HEK293 (cell line): ENCODE data around the gene CCDC24.

Experiments
- BCL11B ChIP-seq: fragments of 450-650 bp; formaldehyde crosslinking; IDR thresholded peaks from 2 replicates; pipeline ENCODE4 v1.5.1; 2016; ENCODE audit warnings: low read depth, missing biosample characterization, missing genetic modification characterization
- ELK4 ChIP-seq: IDR thresholded peaks from 2 replicates; pipeline ENCODE4 v1.6.1; 2011; ENCODE audit warnings: mild to moderate bottlenecking, low read depth, low read length, borderline replicate concordance
- SCRT2 ChIP-seq: fragments of 450-650 bp; formaldehyde crosslinking; IDR thresholded peaks from 2 replicates; pipeline ENCODE4 v1.5.1; 2016; ENCODE audit warnings: missing biosample characterization, missing genetic modification characterization
- SP3 ChIP-seq: fragments of 450-650 bp; formaldehyde crosslinking; IDR thresholded peaks from 2 replicates; pipeline ENCODE4 v1.5.1; 2016; ENCODE audit warnings: missing biosample characterization, missing genetic modification characterization
- TRIM28 ChIP-seq: IDR thresholded peaks from 2 replicates; pipeline ENCODE4 v1.6.1; 2011; ENCODE audit warnings: low read length, control low read depth, borderline replicate concordance
- ZBTB48 ChIP-seq: fragments of 450-650 bp; formaldehyde crosslinking; IDR thresholded peaks from 2 replicates; pipeline ENCODE4 v1.5.1; 2016; ENCODE audit warnings: missing biosample characterization, missing genetic modification characterization
- ZBTB8A ChIP-seq: fragments of 450-650 bp; formaldehyde crosslinking; IDR thresholded peaks from 2 replicates; pipeline ENCODE4 v1.5.1; 2016; ENCODE audit warnings: missing biosample characterization, missing genetic modification characterization
- ZIC2 ChIP-seq: fragments of 450-650 bp; formaldehyde crosslinking; IDR thresholded peaks from 2 replicates; pipeline ENCODE4 v1.5.1; 2016; ENCODE audit warnings: missing biosample characterization, missing genetic modification characterization
- ZNF146 ChIP-seq: fragments of 450-650 bp; formaldehyde crosslinking; IDR thresholded peaks from 2 replicates; pipeline ENCODE4 v1.5.1; 2016; ENCODE audit warnings: missing biosample characterization, missing genetic modification characterization
- ZNF148 ChIP-seq: fragments of 450-650 bp; formaldehyde crosslinking; IDR thresholded peaks from 2 replicates; pipeline ENCODE4 v1.5.0; 2017; ENCODE audit warnings: missing biosample characterization, missing genetic modification characterization, borderline replicate concordance
- ZNF169 ChIP-seq: fragments of 450-650 bp; formaldehyde crosslinking; IDR thresholded peaks from 2 replicates; pipeline ENCODE4 v1.5.1; 2016; ENCODE audit warnings: missing biosample characterization, missing genetic modification characterization
- ZNF174 ChIP-seq: fragments of 450-650 bp; formaldehyde crosslinking; IDR thresholded peaks from 2 replicates; pipeline ENCODE4 v1.5.0; 2017; ENCODE audit warnings: missing biosample characterization, mild to moderate bottlenecking, missing genetic modification characterization
- ZNF37A ChIP-seq: fragments of 450-650 bp; IDR thresholded peaks from 2 replicates; pipeline ENCODE4 v1.5.1; 2018; ENCODE audit warnings: missing biosample characterization, missing genetic modification characterization
- ZNF394 ChIP-seq: fragments of 450-650 bp; formaldehyde crosslinking; IDR thresholded peaks from 2 replicates; pipeline ENCODE4 v1.5.1; 2016; ENCODE audit warnings: missing biosample characterization, missing genetic modification characterization, mild to moderate bottlenecking, moderate library complexity, borderline replicate concordance
- ZNF398 ChIP-seq: fragments of 450-650 bp; formaldehyde crosslinking; IDR thresholded peaks from 2 replicates; pipeline ENCODE4 v1.5.1; 2017; ENCODE audit warnings: missing biosample characterization, missing genetic modification characterization
- ZNF423 ChIP-seq: fragments of 450-650 bp; formaldehyde crosslinking; IDR thresholded peaks from 2 replicates; pipeline ENCODE4 v1.5.1; 2016; ENCODE audit warnings: missing biosample characterization, missing genetic modification characterization
- ZNF501 ChIP-seq: fragments of 450-650 bp; formaldehyde crosslinking; IDR thresholded peaks from 2 replicates; pipeline ENCODE4 v1.5.1; 2016; ENCODE audit warnings: missing biosample characterization, missing genetic modification characterization
- ZNF521 ChIP-seq: fragments of 450-650 bp; formaldehyde crosslinking; IDR thresholded peaks from 2 replicates; pipeline ENCODE4 v1.5.1; 2017; ENCODE audit warnings: missing biosample characterization, mild to moderate bottlenecking, missing genetic modification characterization
- ZNF600 ChIP-seq: fragments of 450-650 bp; formaldehyde crosslinking; IDR thresholded peaks from 2 replicates; pipeline ENCODE4 v1.5.1; 2016; ENCODE audit warnings: missing biosample characterization, missing genetic modification characterization
- ZNF624 ChIP-seq: fragments of 450-650 bp; formaldehyde crosslinking; IDR thresholded peaks from 2 replicates; pipeline ENCODE4 v1.5.1; 2017; ENCODE audit warnings: missing biosample characterization, missing genetic modification characterization
- ZNF692 ChIP-seq: fragments of 450-650 bp; formaldehyde crosslinking; IDR thresholded peaks from 2 replicates; pipeline ENCODE4 v1.5.1; 2016; ENCODE audit warnings: missing biosample characterization, missing genetic modification characterization
- ZXDB ChIP-seq: fragments of 450-650 bp; formaldehyde crosslinking; IDR thresholded peaks from 2 replicates; pipeline ENCODE4 v1.5.1; 2016; ENCODE audit warnings: missing biosample characterization, missing genetic modification characterization
- TF ChIP-seq, protein P1 (sequence below): fragments of 450-650 bp; formaldehyde crosslinking; IDR thresholded peaks from 2 replicates; pipeline ENCODE4 v1.5.1; 2017; ENCODE audit warnings: missing biosample characterization, missing genetic modification characterization
- TF ChIP-seq, protein P2 (sequence below): sonication (generic); formaldehyde crosslinking; IDR thresholded peaks from 2 replicates; pipeline ENCODE4 v1.8.1; 2022; ENCODE audit warnings: mild to moderate bottlenecking, moderate library complexity, missing genetic modification reagents
- TF ChIP-seq, protein P3 (sequence below): fragments of 450-650 bp; formaldehyde crosslinking; IDR thresholded peaks from 2 replicates; pipeline ENCODE4 v1.5.1; 2016; ENCODE audit warnings: missing biosample characterization, missing genetic modification characterization

The CCDC24 gene

GRCh38 chr1:43946236-43947060 is 45.0 kb upstream of the CCDC24 start, which contains the start of gene IPO13 (continued):
- TF ChIP-seq, protein P1, sequence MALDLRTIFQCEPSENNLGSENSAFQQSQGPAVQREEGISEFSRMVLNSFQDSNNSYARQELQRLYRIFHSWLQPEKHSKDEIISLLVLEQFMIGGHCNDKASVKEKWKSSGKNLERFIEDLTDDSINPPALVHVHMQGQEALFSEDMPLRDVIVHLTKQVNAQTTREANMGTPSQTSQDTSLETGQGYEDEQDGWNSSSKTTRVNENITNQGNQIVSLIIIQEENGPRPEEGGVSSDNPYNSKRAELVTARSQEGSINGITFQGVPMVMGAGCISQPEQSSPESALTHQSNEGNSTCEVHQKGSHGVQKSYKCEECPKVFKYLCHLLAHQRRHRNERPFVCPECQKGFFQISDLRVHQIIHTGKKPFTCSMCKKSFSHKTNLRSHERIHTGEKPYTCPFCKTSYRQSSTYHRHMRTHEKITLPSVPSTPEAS (tag by site-specific recombination) = peak; percentile 35; the same call in 1 of the 2 replicates
- TF ChIP-seq ZNF624 = no peak
- peak; percentile 94 for TF ChIP-seq SP3
- TF ChIP-seq, protein P2, sequence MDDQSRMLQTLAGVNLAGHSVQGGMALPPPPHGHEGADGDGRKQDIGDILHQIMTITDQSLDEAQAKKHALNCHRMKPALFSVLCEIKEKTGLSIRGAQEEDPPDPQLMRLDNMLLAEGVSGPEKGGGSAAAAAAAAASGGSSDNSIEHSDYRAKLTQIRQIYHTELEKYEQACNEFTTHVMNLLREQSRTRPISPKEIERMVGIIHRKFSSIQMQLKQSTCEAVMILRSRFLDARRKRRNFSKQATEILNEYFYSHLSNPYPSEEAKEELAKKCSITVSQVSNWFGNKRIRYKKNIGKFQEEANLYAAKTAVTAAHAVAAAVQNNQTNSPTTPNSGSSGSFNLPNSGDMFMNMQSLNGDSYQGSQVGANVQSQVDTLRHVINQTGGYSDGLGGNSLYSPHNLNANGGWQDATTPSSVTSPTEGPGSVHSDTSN (CRISPR knock-in tag) = no peak; the same call in 1 of the 2 replicates
- peak; percentile 53; the same call in 1 of the 2 replicates for TF ChIP-seq ELK4
- TF ChIP-seq ZNF169 (tag by site-specific recombination) = peak; percentile 74; the same call in 1 of the 2 replicates
- TF ChIP-seq ZNF146 = 0 out of 2 replicates have a peak, but pooled peaks have one; percentile 9
- TF ChIP-seq ZIC2 (tag by site-specific recombination) = peak; percentile 93
- peak; percentile 62 for TF ChIP-seq ZBTB48
- TF ChIP-seq ZNF423 (tag by site-specific recombination) = peak; percentile 51; the same call in 1 of the 2 replicates
- TF ChIP-seq ZNF521 (tag by site-specific recombination) = no peak
- TF ChIP-seq ZNF600 (tag by site-specific recombination) = peak; percentile 60
- peak; percentile 87; the same call in 1 of the 2 replicates for TF ChIP-seq TRIM28
- TF ChIP-seq ZNF394 (tag by site-specific recombination) = peak; percentile 73
- TF ChIP-seq, protein P3, sequence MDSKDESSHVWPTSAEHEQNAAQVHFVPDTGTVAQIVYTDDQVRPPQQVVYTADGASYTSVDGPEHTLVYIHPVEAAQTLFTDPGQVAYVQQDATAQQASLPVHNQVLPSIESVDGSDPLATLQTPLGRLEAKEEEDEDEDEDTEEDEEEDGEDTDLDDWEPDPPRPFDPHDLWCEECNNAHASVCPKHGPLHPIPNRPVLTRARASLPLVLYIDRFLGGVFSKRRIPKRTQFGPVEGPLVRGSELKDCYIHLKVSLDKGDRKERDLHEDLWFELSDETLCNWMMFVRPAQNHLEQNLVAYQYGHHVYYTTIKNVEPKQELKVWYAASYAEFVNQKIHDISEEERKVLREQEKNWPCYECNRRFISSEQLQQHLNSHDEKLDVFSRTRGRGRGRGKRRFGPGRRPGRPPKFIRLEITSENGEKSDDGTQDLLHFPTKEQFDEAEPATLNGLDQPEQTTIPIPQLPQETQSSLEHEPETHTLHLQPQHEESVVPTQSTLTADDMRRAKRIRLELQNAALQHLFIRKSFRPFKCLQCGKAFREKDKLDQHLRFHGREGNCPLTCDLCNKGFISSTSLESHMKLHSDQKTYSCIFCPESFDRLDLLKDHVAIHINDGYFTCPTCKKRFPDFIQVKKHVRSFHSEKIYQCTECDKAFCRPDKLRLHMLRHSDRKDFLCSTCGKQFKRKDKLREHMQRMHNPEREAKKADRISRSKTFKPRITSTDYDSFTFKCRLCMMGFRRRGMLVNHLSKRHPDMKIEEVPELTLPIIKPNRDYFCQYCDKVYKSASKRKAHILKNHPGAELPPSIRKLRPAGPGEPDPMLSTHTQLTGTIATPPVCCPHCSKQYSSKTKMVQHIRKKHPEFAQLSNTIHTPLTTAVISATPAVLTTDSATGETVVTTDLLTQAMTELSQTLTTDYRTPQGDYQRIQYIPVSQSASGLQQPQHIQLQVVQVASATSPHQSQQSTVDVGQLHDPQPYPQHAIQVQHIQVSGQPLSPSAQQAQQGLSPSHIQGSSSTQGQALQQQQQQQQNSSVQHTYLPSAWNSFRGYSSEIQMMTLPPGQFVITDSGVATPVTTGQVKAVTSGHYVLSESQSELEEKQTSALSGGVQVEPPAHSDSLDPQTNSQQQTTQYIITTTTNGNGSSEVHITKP = peak; percentile 57; the same call in 1 of the 2 replicates
- peak; percentile 95 for TF ChIP-seq ZNF501
- peak; percentile 74 for TF ChIP-seq BCL11B
- no peak for TF ChIP-seq ZNF174 (tag by site-specific recombination)
- 0 out of 2 replicates have a peak, but pooled peaks have one; percentile 65 for TF ChIP-seq SCRT2 (tag by site-specific recombination)
- TF ChIP-seq ZNF37A (tag by site-specific recombination) = no peak
- TF ChIP-seq ZNF398 (tag by site-specific recombination) = peak; percentile 41; the same call in 1 of the 2 replicates
- peak; percentile 91 for TF ChIP-seq ZBTB8A
- TF ChIP-seq ZNF692 (tag by site-specific recombination) = peak; percentile 90
- TF ChIP-seq ZXDB = peak; percentile 94
- TF ChIP-seq ZNF148 (tag by site-specific recombination) = peak; percentile 81; the same call in 1 of the 2 replicates
